Thoracic aorta (tissue), 2 donors: ENCODE data around the gene SCYL2. TPM values are rescaled to one million over a fixed set of nuclear protein-coding genes. Genes with fewer than 3 reads are reported as not detected.
"Not testable (repeated sequence)": the region's sequence is repeated elsewhere in the genome, so short reads cannot be mapped to it uniquely, and the experiment has no call there.

Source experiments
- ATAC-seq: fragments of 150-250 bp; one replicate; pipeline ENCODE4 v1.8.0; 2017; ENCODE audit warnings: low read depth; ENCODE audit not compliant: insufficient number of reproducible peaks, low FRiP score
- DNase-seq: peaks from one replicate; pipeline ENCODE4 v3.0.0-alpha.2; 2020; ENCODE audit warnings: low spot score
- H3K27ac ChIP-seq, 2 donors: fragments of 200-600 bp; sonication (generic); 1 replicate in 1 of 2; 2 replicates in 1 of 2; pipeline ENCODE4 v1.5.1; 2016; ENCODE audit warnings: mild to moderate bottlenecking in 2 of 2, moderate library complexity in 2 of 2
- H3K27me3 ChIP-seq: fragments of 200-600 bp; sonication (generic); replicated peaks from 2 replicates; pipeline ENCODE4 v1.6.0; 2016; ENCODE audit warnings: mild to moderate bottlenecking; ENCODE audit not compliant: insufficient read depth
- H3K36me3 ChIP-seq: fragments of 200-600 bp; sonication (generic); one replicate; pipeline ENCODE4 v1.5.1; 2016
- H3K4me1 ChIP-seq, 2 donors: fragments of 200-600 bp; sonication (generic); 1 replicate in 1 of 2; 2 replicates in 1 of 2; pipeline versions ENCODE4 v1.5.1 to v1.6.0; 2016; ENCODE audit warnings: low read depth in 2 of 2, mild to moderate bottlenecking in 1 of 2; ENCODE audit not compliant: control insufficient read depth in 1 of 2
- H3K4me3 ChIP-seq: fragments of 200-600 bp; sonication (generic); 2 replicates; pipeline ENCODE4 v1.5.1; 2016; ENCODE audit warnings: mild to moderate bottlenecking
- H3K9me3 ChIP-seq: fragments of 200-600 bp; sonication (generic); 2 replicates; pipeline ENCODE4 v1.5.1; 2016
- total RNA-seq, 2 donors: library from RNA; depleted of rRNA; stranded (reverse); fragments of >200 nt; gene quantifications; one replicate each; pipeline versions ENCODE4 v1.1.0 to v1.2.3, GENCODE V29; 2016
- TF ChIP-seq, protein P1 (sequence below): fragments of 200-600 bp; sonication (generic); IDR thresholded peaks from one replicate; pipeline ENCODE4 v1.5.1; 2019; ENCODE audit warnings: antibody characterized with exemption

The SCYL2 gene
- total RNA-seq, 2 donors from 2014 or later: 44.8 to 52.3 TPM

DNA sequence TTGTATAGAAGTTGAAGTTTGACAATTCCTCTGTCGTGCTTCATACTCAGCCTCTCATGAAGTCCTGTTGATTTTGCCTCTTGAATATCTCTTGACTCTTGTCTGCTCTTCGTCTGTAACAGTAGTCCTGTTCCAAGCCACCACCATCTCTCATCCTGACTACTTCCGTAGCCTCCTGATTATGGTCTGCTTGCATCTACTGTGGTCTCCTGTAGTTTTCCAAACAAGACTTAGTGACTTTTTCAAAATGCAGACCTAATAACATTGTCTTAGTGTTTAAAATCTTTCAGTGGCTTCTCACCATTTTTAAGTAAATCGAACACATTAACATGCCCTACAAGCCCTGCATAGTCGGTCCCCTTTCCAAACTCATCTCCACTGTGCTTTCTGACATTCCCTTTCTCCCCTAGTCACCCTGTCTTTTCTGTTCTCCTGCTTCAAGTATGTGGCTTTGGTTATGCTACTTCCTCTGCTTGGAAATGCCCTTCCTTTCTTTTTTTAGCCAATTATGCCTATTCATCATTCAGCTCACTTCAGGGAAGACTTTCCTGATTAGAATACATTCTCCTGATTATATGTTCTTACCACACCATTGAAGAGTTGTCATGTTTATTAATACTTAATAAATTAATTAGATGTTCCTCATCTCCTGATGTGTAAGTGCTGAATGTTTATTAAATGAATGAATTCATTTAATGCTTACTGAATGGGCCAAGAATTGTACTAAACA is 2.0 kb downstream of the SCYL2 start:
- TF ChIP-seq, protein P1, sequence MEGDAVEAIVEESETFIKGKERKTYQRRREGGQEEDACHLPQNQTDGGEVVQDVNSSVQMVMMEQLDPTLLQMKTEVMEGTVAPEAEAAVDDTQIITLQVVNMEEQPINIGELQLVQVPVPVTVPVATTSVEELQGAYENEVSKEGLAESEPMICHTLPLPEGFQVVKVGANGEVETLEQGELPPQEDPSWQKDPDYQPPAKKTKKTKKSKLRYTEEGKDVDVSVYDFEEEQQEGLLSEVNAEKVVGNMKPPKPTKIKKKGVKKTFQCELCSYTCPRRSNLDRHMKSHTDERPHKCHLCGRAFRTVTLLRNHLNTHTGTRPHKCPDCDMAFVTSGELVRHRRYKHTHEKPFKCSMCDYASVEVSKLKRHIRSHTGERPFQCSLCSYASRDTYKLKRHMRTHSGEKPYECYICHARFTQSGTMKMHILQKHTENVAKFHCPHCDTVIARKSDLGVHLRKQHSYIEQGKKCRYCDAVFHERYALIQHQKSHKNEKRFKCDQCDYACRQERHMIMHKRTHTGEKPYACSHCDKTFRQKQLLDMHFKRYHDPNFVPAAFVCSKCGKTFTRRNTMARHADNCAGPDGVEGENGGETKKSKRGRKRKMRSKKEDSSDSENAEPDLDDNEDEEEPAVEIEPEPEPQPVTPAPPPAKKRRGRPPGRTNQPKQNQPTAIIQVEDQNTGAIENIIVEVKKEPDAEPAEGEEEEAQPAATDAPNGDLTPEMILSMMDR: no peak
- ATAC-seq (no peak), DNase-seq (no peak)
- Histone ChIP-seq H3K4me3 (peak overlapping the region; percentile 95), H3K4me1 (peaks cover 10 to 37% of the 10 kb centered on the region in 2 donors), H3K9me3 (no peaks in the 10 kb centered on the region), H3K27ac (no peak overlapping the region), H3K27me3 (no peaks in the 10 kb centered on the region), H3K36me3 (no peaks in the 10 kb centered on the region)

DNA sequence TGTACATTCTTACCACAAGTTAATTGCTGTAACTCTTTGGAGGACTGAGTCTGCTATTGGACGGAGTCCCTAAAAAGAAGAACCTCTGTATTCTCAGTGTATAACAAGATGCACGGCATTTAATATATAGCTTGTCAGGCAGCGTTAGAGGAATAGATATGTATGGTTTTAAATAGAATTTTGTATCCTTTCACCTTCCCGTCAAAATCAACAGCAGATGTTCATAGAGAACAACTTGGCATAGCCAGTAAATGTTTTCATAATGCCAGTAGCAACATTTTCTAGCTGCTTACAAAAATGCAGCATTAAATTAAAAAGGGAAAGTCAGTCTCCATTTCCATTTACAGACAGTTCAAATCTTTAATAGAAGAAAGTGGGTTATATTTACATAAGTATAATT is 6.8 kb downstream of the SCYL2 start:
- no peak overlapping the region for H3K27ac ChIP-seq
- no peaks in the 10 kb centered on the region for H3K36me3 ChIP-seq
- TF ChIP-seq, protein P1: no peak
- H3K4me1 ChIP-seq: peaks cover 3 to 25% of the 10 kb centered on the region in 2 donors
- no peaks in the 10 kb centered on the region for H3K9me3 ChIP-seq
- no peak overlapping the region for H3K4me3 ChIP-seq
- no peaks in the 10 kb centered on the region for H3K27me3 ChIP-seq
- no peak for ATAC-seq
- no peak for DNase-seq

DNA sequence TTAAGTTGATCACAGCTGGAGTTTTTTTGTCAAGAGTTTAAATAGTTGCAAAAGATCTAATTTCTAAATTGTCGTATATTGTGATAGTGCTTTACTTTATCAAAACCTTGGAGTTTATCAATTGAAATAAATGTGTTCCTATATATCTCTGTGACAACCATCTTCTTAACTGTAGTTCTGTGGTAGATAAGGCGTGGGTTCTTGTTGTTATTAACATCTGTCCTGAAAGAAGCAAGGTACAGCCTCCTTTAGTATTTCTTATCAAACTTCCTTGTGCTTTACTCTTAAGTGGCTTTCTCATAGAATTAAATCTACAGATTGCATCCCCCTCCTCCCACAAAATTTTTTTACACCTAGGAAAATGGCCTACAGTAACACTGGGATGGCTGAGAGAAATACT is 7.3 kb downstream of the SCYL2 start:
- ATAC-seq (no peak), DNase-seq (no peak)
- H3K4me3 ChIP-seq: no peak overlapping the region
- peaks cover 0 to 20% of the 10 kb centered on the region in 2 donors for H3K4me1 ChIP-seq
- no peaks in the 10 kb centered on the region for H3K36me3 ChIP-seq
- TF ChIP-seq, protein P1: no peak
- H3K9me3 ChIP-seq: no peaks in the 10 kb centered on the region
- H3K27ac ChIP-seq: no peak overlapping the region
- no peaks in the 10 kb centered on the region for H3K27me3 ChIP-seq

DNA sequence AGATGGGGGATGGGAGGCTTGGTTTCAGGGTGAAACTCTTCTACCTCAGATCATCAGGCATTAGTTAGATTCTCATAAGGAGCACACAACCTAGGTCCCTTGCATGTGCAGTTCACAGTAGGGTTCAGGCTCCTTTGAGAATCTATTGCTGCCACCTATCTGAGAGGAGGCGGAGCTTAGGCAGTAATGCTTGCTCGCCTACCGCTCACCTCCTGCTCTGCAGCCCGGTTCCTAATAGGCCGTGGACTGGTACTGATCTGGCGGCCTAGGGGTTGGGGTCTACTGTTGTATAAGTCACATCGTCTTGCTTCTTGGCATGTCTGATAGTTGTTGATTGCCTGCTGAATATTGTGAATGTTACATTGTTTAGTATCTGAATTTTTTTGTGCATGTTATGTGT is 12.2 kb downstream of the SCYL2 start:
- Histone ChIP-seq H3K27me3 (no peaks in the 10 kb centered on the region), H3K9me3 (no peaks in the 10 kb centered on the region), H3K27ac (no peak overlapping the region), H3K4me3 (no peak overlapping the region), H3K4me1 (no peaks in the 10 kb centered on the region), H3K36me3 (no peaks in the 10 kb centered on the region)
- TF ChIP-seq, protein P1: no peak
- DNase-seq (no peak), ATAC-seq (no peak)

DNA sequence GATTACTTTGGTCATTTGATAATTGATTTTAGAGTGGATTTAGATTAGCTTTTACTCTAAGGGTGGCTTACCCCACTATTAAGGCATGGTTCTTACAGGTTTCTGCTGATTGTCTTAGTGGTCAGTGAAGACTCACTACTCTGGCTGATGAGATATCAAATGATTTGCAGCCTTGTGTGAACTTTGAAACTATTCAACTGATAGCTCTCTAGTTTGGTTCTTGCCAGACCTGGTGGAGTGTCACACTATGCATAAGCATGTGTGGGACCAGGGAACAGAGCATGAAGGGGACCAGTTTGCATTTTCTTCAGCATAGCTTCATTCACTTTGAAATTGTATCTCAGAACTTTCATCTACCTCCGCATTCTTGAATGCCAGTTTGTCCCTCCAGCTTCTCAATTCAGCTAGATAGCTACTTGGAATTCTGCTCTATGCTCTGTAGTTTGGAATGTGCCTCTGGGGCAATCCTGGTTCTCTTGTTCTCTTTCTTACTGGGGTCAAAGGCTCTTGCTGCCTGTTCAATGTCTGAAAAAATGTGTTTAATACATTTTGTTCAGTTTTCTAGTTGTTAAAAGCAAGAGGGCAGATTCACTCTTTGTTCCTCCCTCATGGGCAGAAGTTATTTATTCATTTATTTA is 12.7 kb downstream of the SCYL2 start:
- H3K9me3 ChIP-seq: no peaks in the 10 kb centered on the region
- DNase-seq (no peak), ATAC-seq (no peak)
- H3K4me1 ChIP-seq: no peaks in the 10 kb centered on the region
- TF ChIP-seq, protein P1: no peak
- no peaks in the 10 kb centered on the region for H3K36me3 ChIP-seq
- H3K27me3 ChIP-seq: no peaks in the 10 kb centered on the region
- no peak overlapping the region for H3K27ac ChIP-seq
- H3K4me3 ChIP-seq: no peak overlapping the region

DNA sequence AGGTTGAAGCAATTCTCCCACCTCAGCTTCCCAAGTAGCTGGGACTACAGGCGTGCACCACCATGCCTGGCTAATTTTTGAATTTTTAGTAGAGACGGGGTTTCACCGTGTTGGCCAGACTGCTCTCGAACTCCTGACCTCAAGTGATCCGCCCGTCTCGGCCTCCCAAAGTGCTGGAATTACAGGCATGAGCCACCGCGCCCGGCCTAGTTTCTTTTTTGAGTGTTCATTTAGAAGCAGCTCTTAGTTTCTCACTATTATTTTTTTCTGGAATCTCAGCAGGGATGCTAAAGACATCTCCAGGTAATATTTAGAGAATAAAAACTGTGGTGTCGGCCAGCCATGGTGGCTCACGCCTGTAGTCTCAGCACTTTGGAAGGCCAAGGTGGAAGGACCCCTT is 17.6 kb downstream of the SCYL2 start:
- H3K36me3 ChIP-seq, ATAC-seq, H3K9me3 ChIP-seq, H3K27ac ChIP-seq, H3K4me3 ChIP-seq, H3K27me3 ChIP-seq, H3K4me1 ChIP-seq, DNase-seq: not testable (repeated sequence)
